GM10266 (cell line): ENCODE measurements around the gene ST8SIA5.

Experiments
- DNase-seq: peaks from one replicate; pipeline ENCODE4 v3.0.0; 2012; ENCODE audit errors: extremely low spot score
- CTCF ChIP-seq: IDR thresholded peaks from 2 replicates; pipeline ENCODE4 v1.5.1; 2012; ENCODE audit warnings: mild to moderate bottlenecking, low read depth; ENCODE audit not compliant: control insufficient read depth, insufficient read depth; ENCODE audit errors: missing control alignments

Gene ST8SIA5

DNA sequence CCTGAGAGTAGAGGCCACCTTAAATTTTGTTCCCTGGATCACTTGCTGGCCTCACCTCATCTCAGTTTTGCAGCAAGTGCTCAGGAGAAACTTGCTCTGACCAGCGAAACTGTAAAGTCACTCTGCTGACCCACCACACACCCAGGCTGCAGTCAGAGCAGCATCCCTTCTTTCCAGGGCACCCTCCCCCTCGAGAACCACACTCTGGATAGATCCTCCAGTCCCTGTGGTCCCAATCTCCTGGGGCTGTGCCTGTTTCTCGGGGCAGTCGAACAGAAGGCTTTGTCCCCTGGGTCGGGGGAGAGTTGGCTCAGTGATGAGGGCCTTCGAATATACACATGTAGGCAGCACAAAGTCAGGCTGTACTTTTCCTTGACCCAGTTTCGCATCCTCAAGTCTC is 18.4 kb downstream of the ST8SIA5 start:
- no peak for DNase-seq
- TF ChIP-seq CTCF: no peak

DNA sequence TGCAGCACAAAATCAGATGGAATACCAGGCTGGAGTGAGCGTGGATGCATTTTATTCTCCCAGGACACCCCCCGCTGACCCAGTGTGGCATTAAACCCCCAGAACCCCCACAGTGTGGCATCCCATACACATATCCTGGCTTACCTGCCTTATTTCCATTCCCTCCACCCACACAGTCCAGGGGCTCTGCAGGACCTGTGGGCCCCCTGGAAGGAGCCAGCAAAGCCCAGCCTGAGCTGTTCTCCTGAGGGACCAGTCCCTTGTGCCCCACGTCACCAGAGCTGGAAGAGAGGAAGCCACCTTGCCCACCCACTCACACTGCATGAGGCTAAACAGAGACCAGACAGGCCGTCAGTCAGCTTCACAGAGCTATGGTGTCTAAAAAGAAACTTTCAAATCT is 20.1 kb downstream of the ST8SIA5 start:
- no peak for TF ChIP-seq CTCF
- no peak for DNase-seq

- TF ChIP-seq CTCF: no peak
- no peak for DNase-seq
Observed at GRCh38 chr18:46736135-46736534, 20.7 kb downstream of the ST8SIA5 start.

GRCh38 chr18:46734981-46735380 is 21.9 kb downstream of the ST8SIA5 start:
- no peak for TF ChIP-seq CTCF

DNA sequence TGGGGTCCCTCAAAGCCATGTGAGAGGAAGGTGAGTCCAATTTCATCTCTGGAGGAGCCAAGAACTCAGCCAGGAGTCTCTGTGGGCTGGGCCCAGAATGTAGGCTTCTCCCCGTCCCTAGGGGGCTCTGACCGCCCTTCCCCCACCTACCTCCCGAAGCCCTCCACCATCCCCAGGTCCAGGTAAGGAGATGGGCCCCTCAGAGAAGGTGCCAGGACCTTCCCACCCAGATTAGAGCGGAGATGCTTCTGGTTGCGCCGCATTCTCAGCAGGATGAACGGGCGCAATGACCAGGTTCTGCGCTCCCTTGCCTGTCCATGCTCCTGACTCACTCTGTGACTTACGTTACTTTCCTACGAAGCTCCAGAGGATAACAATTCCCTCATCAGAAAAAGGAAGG is 23.0 kb downstream of the ST8SIA5 start:
- DNase-seq: no peak
- TF ChIP-seq CTCF: no peak

More at GRCh38 chr18:46734981-46735380, 21.9 kb downstream of the ST8SIA5 start:
- DNase-seq: no peak

- no peak for DNase-seq
- TF ChIP-seq CTCF: no peak
Observed at GRCh38 chr18:46732801-46733200, 24.1 kb downstream of the ST8SIA5 start.

GRCh38 chr18:46732201-46732600 is 24.7 kb downstream of the ST8SIA5 start:
- no peak for TF ChIP-seq CTCF
- no peak for DNase-seq
